Panc1 (cell line): ENCODE data around the gene BICD1. TPM values are rescaled to one million over a fixed set of nuclear protein-coding genes. Genes with fewer than 3 reads are reported as not detected.

Experiments used
- ATAC-seq: fragments of 200-7000 bp; cut with Tn5 transposase; 2 replicates; pipeline ENCODE4 v1.9.1; 2020; ENCODE audit warnings: mild to moderate bottlenecking, moderate library complexity
- BruUV-seq: library from RNA; stranded (reverse); fragments of 400-500 nt; replicated peaks from 2 replicates; lab custom pipeline; 2021; lab: Mats Ljungman, UMichigan
- CTCF ChIA-PET: fragments of 300-600 bp; sonication (Branson Sonifier 250); formaldehyde crosslinking; loops from one replicate; lab custom pipeline; 2022; ENCODE audit warnings: antibody characterized with exemption; lab: Charles Lee
- POLR2A ChIA-PET: fragments of 300-600 bp; sonication (Branson Sonifier 250); formaldehyde crosslinking; loops from one replicate; lab custom pipeline; 2022; ENCODE audit warnings: antibody characterized with exemption; lab: Charles Lee
- DNase-seq: peaks from one replicate; pipeline ENCODE4 v3.0.0-alpha.2; 2010; ENCODE audit warnings: low read depth, low spot score
- H3K27ac ChIP-seq: 2 replicates; pipeline ENCODE4 v1.5.1; 2011; ENCODE audit warnings: mild to moderate bottlenecking, low read length, inconsistent platforms
- H3K27me3 ChIP-seq: fragments of 200-500 bp; sonication (Bioruptor generic); 2 replicates; pipeline ENCODE4 v1.6.0; 2014; ENCODE audit warnings: low read length, inconsistent platforms; ENCODE audit not compliant: control insufficient read depth, insufficient read depth
- H3K36me3 ChIP-seq: fragments of 200-500 bp; sonication (Bioruptor generic); 2 replicates; pipeline ENCODE4 v1.5.1; 2014; ENCODE audit warnings: inconsistent platforms, mild to moderate bottlenecking, low read length, moderate library complexity; ENCODE audit not compliant: control insufficient read depth, insufficient read depth
- H3K4me1 ChIP-seq: 2 replicates; pipeline ENCODE4 v1.5.1; 2011; ENCODE audit warnings: inconsistent platforms, mild to moderate bottlenecking, low read length, moderate library complexity; ENCODE audit not compliant: control insufficient read depth, insufficient read depth
- H3K4me3 ChIP-seq, 2 experiments: 2 replicates each; pipeline ENCODE4 v1.5.1; 2011 to 2012; ENCODE audit warnings: low read depth in 2 of 2, low read length in 2 of 2, mild to moderate bottlenecking in 2 of 2, inconsistent platforms in 1 of 2, moderate library complexity in 1 of 2
- H3K9me3 ChIP-seq: fragments of 200-500 bp; sonication (Bioruptor generic); 2 replicates; pipeline ENCODE4 v1.5.1; 2014; ENCODE audit warnings: low read depth, mild to moderate bottlenecking, inconsistent platforms, low read length, moderate library complexity; ENCODE audit not compliant: control insufficient read depth, insufficient read depth
- CTCF ChIP-seq: fragments of 450-650 bp; IDR thresholded peaks from 2 replicates; pipeline ENCODE4 v1.5.1; 2017; ENCODE audit warnings: mild to moderate bottlenecking
- POLR2AphosphoS5 ChIP-seq: IDR thresholded peaks from 2 replicates; pipeline ENCODE4 v1.6.1; 2012; ENCODE audit warnings: mild to moderate bottlenecking, low read depth, low read length, moderate library complexity
- REST ChIP-seq, 2 experiments: IDR thresholded peaks; 2 replicates each; pipeline ENCODE4 v1.6.1; 2011 to 2012; ENCODE audit warnings: low read depth in 2 of 2, control low read depth in 1 of 2, low read length in 1 of 2, mild to moderate bottlenecking in 1 of 2, moderate library complexity in 1 of 2; ENCODE audit not compliant: insufficient read depth in 1 of 2
- SIN3A ChIP-seq: IDR thresholded peaks from 2 replicates; pipeline ENCODE4 v1.6.1; 2012; ENCODE audit warnings: low read depth, mild to moderate bottlenecking, low read length, moderate library complexity, borderline replicate concordance; ENCODE audit not compliant: insufficient read depth
- TCF7L2 ChIP-seq: IDR thresholded peaks from 2 replicates; pipeline ENCODE4 v1.6.1; 2011; ENCODE audit warnings: mild to moderate bottlenecking, low read depth, low read length, inconsistent platforms
- in situ Hi-C: cut with HindIII; loops from 2 replicates; pipeline ENCODE4 v1.10.0; 2016; ENCODE audit warnings: low sequenced_read_pairs, low pct_unique_long_range_greater_than_20kb
- intact Hi-C: fragments of 100-400 bp; cut with micrococcal nuclease; formaldehyde crosslinking; loops from one replicate; pipeline ENCODE4 v1.10.0; 2022; ENCODE audit not compliant: unreplicated experiment
- total RNA-seq: library from RNA; stranded (reverse); gene quantifications from one replicate; pipeline ENCODE4 v1.2.1, GENCODE V29; 2021; ENCODE audit not compliant: unreplicated experiment

The BICD1 gene
- total RNA-seq, 1 experiment from 2014 or later: 40.0 TPM

- Histone ChIP-seq H3K27me3 (no peaks in the 10 kb centered on the region), H3K4me1 (peaks cover 9% of the 10 kb centered on the region; the same call in 1 of the 2 replicates), H3K27ac (no peak overlapping the region), H3K36me3 (no peaks in the 10 kb centered on the region), H3K9me3 (no peaks in the 10 kb centered on the region), H3K4me3 (no peak overlapping the region)
- intact Hi-C loops: no loop called here
- ATAC-seq (no peak), DNase-seq (no peak)
- in situ Hi-C loops: no loop called here
- TF ChIP-seq REST (IDR thresholded peaks at IDR 0.05; ENCODE audit: insufficient read depth in 1 of 2, low read depth in 2 of 2, low read length in 1 of 2): no peak
- no peak for TF ChIP-seq CTCF
- no peak for TF ChIP-seq POLR2AphosphoS5
- TF ChIP-seq SIN3A: no peak
- no peak for TF ChIP-seq TCF7L2
- no TSS peak for BruUV-seq
- CTCF ChIA-PET: no interaction called here
- POLR2A ChIA-PET: no interaction called here
Observed at GRCh38 chr12:32248441-32249140, 141.9 kb downstream of the BICD1 start.

DNA sequence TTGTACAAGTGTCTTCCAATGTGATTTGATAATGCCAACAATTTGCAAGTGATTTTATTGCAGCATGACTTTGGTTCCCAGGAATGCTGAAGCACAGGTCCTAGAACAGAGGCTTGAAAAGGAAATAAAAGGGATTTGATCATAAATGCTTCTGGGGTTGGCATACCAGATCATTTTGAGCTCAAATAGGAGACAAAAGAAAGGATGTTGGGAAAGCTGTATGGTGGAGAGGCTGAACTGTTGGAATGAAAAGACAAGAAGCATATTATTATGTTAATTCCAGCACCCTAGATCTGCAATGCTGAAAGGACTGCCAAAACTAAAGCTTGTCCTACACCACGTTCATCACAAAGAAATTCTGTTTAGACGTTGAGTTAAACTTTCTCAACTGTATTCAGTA is 143.1 kb downstream of the BICD1 start:
- Histone ChIP-seq H3K9me3 (no peaks in the 10 kb centered on the region), H3K27ac (no peak overlapping the region), H3K36me3 (no peaks in the 10 kb centered on the region), H3K4me3 (no peak overlapping the region), H3K27me3 (no peaks in the 10 kb centered on the region), H3K4me1 (peaks cover 9% of the 10 kb centered on the region; the same call in 1 of the 2 replicates)
- intact Hi-C loops (no loop called here), in situ Hi-C loops (no loop called here)
- no TSS peak for BruUV-seq
- POLR2A ChIA-PET: no interaction called here
- TF ChIP-seq CTCF: no peak
- no peak for TF ChIP-seq REST (IDR thresholded peaks at IDR 0.05; ENCODE audit: insufficient read depth in 1 of 2, low read depth in 2 of 2, low read length in 1 of 2)
- TF ChIP-seq SIN3A: no peak
- TF ChIP-seq POLR2AphosphoS5: no peak
- no peak for TF ChIP-seq TCF7L2
- CTCF ChIA-PET: no interaction called here
- DNase-seq (no peak), ATAC-seq (no peak)
